ENCODE data around the gene LAMA3. TPM values are rescaled to one million over a fixed set of nuclear protein-coding genes. Genes with fewer than 3 reads are reported as not detected.

Gene LAMA3
- 0.23 TPM for polyA plus RNA-seq (2013, experiment 1 of 2)
- 0.15 TPM for polyA plus RNA-seq (2013, experiment 2 of 2)

DNA sequence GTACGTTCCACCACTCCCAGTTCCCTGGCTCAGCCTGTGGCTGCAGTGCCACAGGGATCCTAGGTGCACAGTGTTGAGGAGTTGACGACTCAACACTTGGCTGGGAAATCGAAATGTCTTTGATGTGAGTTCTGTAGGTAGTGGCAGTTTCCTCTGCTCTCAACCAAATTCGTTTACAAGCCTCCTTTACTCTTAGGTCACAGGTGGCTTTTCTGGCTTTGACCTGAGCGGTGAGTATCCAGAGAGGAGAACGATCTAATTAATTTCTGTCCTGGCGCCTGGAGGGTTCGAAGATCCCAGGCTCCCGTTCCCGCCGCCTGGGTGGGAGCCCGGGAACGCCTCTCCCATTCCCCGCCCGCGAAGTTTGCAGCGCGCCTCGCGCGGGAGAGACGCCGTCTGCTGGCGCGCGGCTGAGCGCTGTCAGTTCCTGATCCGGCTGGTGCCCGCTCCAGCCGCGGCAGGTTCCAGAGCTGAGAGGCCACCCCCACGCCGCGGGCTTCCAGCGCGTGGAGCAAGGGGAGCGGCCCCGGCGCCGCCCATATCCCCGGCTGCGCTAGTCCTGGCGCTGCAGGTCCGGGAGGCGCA, at the start of gene LAMA3:
Gene LAMA3, plus strand, starts transcription at position 423 of the 585 bp plus-strand sequence. CDS start 231 bp downstream, outside the sequence.
- H3K4me1 ChIP-seq (ENCODE audit: control insufficient read depth, insufficient read depth, low read depth, low read length): peaks cover 19% of the 10 kb centered on the region
- no peaks in the 10 kb centered on the region for H3K36me3 ChIP-seq (ENCODE audit: control insufficient read depth in 1 of 2, insufficient read depth in 2 of 2, low read depth in 1 of 2, low read length in 2 of 2)
- no peak within 1 kb of the TSS for H3K14ac ChIP-seq (ENCODE audit: low read length in 2 of 2)
- H4K8ac ChIP-seq (ENCODE audit: low read length): no peak within 1 kb of the TSS
- H3K23ac ChIP-seq (ENCODE audit: low read length in 2 of 2): peak within 1 kb of the TSS in 1 of 2 experiments; percentile 98
- H3K4me2 ChIP-seq (ENCODE audit: low read length, poor library complexity, severe bottlenecking): peak within 1 kb of the TSS; percentile 98
- no peak within 1 kb of the TSS for H2BK12ac ChIP-seq (ENCODE audit: low read length in 2 of 2)
- no peak within 1 kb of the TSS for H3K27ac ChIP-seq (ENCODE audit: low read length, poor library complexity, severe bottlenecking)
- no peaks in the 10 kb centered on the region for H3K79me1 ChIP-seq (replicated peaks; ENCODE audit: low read length, poor library complexity, severe bottlenecking)
- no peak within 1 kb of the TSS for H4K91ac ChIP-seq (ENCODE audit: low read length)
- H3K27me3 ChIP-seq (ENCODE audit: control insufficient read depth in 1 of 2, insufficient read depth in 1 of 2, low read length in 2 of 2): peaks cover 3 to 5% of the 10 kb centered on the region in 2 experiments
- no peak within 1 kb of the TSS for H3K18ac ChIP-seq (ENCODE audit: low read depth in 1 of 2, low read length in 2 of 2)
- 4% methylated on average over 44 of the region's 45 CpGs for WGBS
- H2AK5ac ChIP-seq (ENCODE audit: low read length, severe bottlenecking): no peak within 1 kb of the TSS
- peak; percentile 33 for DNase-seq
- peak within 1 kb of the TSS; percentile 63 for H3K9ac ChIP-seq (ENCODE audit: low read length)
- no peak within 1 kb of the TSS for H2BK120ac ChIP-seq (ENCODE audit: low read depth, low read length)
- H3K4me3 ChIP-seq (ENCODE audit: insufficient read depth in 1 of 2, low read depth in 1 of 2, low read length in 2 of 2): peak within 1 kb of the TSS; percentile 68 to 76
- H3K9me3 ChIP-seq (ENCODE audit: control insufficient read depth, low read length): no peaks in the 10 kb centered on the region
- no peak within 1 kb of the TSS for H2AFZ ChIP-seq (ENCODE audit: low read depth, low read length)
- no peak within 1 kb of the TSS for H2BK5ac ChIP-seq (ENCODE audit: low read depth, low read length, poor library complexity, severe bottlenecking)
- no peak within 1 kb of the TSS for H2BK15ac ChIP-seq (ENCODE audit: low read depth, poor library complexity, severe bottlenecking)
- no peak within 1 kb of the TSS for H3K4ac ChIP-seq (ENCODE audit: low read depth in 1 of 2, low read length in 2 of 2)

- Histone ChIP-seq H2AFZ (ENCODE audit: low read depth, low read length) (no peak overlapping the region), H3K27ac (ENCODE audit: low read length, poor library complexity, severe bottlenecking) (no peak overlapping the region), H3K14ac (ENCODE audit: low read length in 2 of 2) (no peak overlapping the region), H3K79me1 (replicated peaks; ENCODE audit: low read length, poor library complexity, severe bottlenecking) (no peaks in the 10 kb centered on the region), H3K27me3 (ENCODE audit: control insufficient read depth in 1 of 2, insufficient read depth in 1 of 2, low read length in 2 of 2) (peaks cover 0 to 5% of the 10 kb centered on the region in 2 experiments), H3K36me3 (ENCODE audit: control insufficient read depth in 1 of 2, insufficient read depth in 2 of 2, low read depth in 1 of 2, low read length in 2 of 2) (peaks cover 0 to 35% of the 10 kb centered on the region in 2 experiments), H2BK120ac (ENCODE audit: low read depth, low read length) (no peak overlapping the region), H4K91ac (ENCODE audit: low read length) (no peak overlapping the region), H3K4me3 (ENCODE audit: insufficient read depth in 1 of 2, low read depth in 1 of 2, low read length in 2 of 2) (no peak overlapping the region), H3K4me2 (ENCODE audit: low read length, poor library complexity, severe bottlenecking) (no peak overlapping the region), H3K9ac (ENCODE audit: low read length) (no peak overlapping the region), H3K9me3 (ENCODE audit: control insufficient read depth, low read length) (no peaks in the 10 kb centered on the region), H3K23ac (ENCODE audit: low read length in 2 of 2) (no peak overlapping the region), H2BK12ac (ENCODE audit: low read length in 2 of 2) (no peak overlapping the region), H4K8ac (ENCODE audit: low read length) (no peak overlapping the region), H3K18ac (ENCODE audit: low read depth in 1 of 2, low read length in 2 of 2) (no peak overlapping the region), H2BK15ac (ENCODE audit: low read depth, poor library complexity, severe bottlenecking) (no peak overlapping the region), H2BK5ac (ENCODE audit: low read depth, low read length, poor library complexity, severe bottlenecking) (no peak overlapping the region), H3K4ac (ENCODE audit: low read depth in 1 of 2, low read length in 2 of 2) (no peak overlapping the region), H3K4me1 (ENCODE audit: control insufficient read depth, insufficient read depth, low read depth, low read length) (peaks cover 4% of the 10 kb centered on the region), H2AK5ac (ENCODE audit: low read length, severe bottlenecking) (no peak overlapping the region)
- WGBS: 100% methylated on average over 1 of the region's 2 CpGs
- DNase-seq: no peak
Observed at GRCh38 chr18:23640052-23640451, 49.2 kb upstream of the LAMA3 start.

DNA sequence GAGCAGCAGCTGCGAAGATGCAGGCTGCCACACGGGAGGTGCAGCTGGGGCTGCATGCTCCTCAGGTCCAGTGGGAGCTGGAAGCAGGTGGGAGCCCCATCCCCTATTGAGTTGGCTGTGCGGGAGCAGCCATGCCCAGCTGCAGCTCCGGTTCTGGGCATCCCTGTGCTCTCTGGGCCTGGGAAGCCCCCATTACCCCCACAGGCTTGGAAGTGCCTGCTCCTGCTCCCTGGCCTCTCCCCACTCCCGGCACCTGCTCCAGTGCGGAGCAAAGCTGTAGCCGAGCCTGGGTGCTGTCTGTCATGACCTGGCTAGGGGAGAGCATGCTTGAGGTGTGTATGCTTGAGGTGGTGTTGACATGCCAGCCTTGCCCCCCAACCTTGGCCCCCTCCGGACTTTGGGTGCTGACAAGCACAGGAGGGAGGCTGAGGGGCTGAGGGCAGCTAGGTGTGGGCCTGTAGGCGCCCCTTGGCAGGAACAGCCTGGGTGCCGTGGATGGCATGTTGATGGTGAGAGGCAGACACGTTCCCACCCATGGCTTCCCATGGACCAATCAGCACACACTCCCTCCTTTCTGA, 48.0 kb upstream of the LAMA3 start:
- WGBS: 73% methylated on average over 9 of the region's 11 CpGs
- Histone ChIP-seq H3K14ac (ENCODE audit: low read length in 2 of 2) (no peak overlapping the region), H3K4ac (ENCODE audit: low read depth in 1 of 2, low read length in 2 of 2) (no peak overlapping the region), H3K23ac (ENCODE audit: low read length in 2 of 2) (no peak overlapping the region), H3K79me1 (replicated peaks; ENCODE audit: low read length, poor library complexity, severe bottlenecking) (no peaks in the 10 kb centered on the region), H3K9ac (ENCODE audit: low read length) (no peak overlapping the region), H3K27ac (ENCODE audit: low read length, poor library complexity, severe bottlenecking) (no peak overlapping the region), H3K4me2 (ENCODE audit: low read length, poor library complexity, severe bottlenecking) (no peak overlapping the region), H3K27me3 (ENCODE audit: control insufficient read depth in 1 of 2, insufficient read depth in 1 of 2, low read length in 2 of 2) (peaks cover 0 to 5% of the 10 kb centered on the region in 2 experiments), H2AK5ac (ENCODE audit: low read length, severe bottlenecking) (no peak overlapping the region), H3K4me3 (ENCODE audit: insufficient read depth in 1 of 2, low read depth in 1 of 2, low read length in 2 of 2) (no peak overlapping the region), H3K18ac (ENCODE audit: low read depth in 1 of 2, low read length in 2 of 2) (no peak overlapping the region), H3K9me3 (ENCODE audit: control insufficient read depth, low read length) (no peaks in the 10 kb centered on the region), H4K8ac (ENCODE audit: low read length) (no peak overlapping the region), H3K36me3 (ENCODE audit: control insufficient read depth in 1 of 2, insufficient read depth in 2 of 2, low read depth in 1 of 2, low read length in 2 of 2) (peaks cover 0 to 46% of the 10 kb centered on the region in 2 experiments), H2BK12ac (ENCODE audit: low read length in 2 of 2) (no peak overlapping the region), H2BK5ac (ENCODE audit: low read depth, low read length, poor library complexity, severe bottlenecking) (no peak overlapping the region), H2BK15ac (ENCODE audit: low read depth, poor library complexity, severe bottlenecking) (no peak overlapping the region), H2BK120ac (ENCODE audit: low read depth, low read length) (no peak overlapping the region), H4K91ac (ENCODE audit: low read length) (no peak overlapping the region), H3K4me1 (ENCODE audit: control insufficient read depth, insufficient read depth, low read depth, low read length) (no peaks in the 10 kb centered on the region), H2AFZ (ENCODE audit: low read depth, low read length) (no peak overlapping the region)
- DNase-seq: no peak

GRCh38 chr18:23641937-23642666, 47.2 kb upstream of the LAMA3 start:
- H3K27ac ChIP-seq (ENCODE audit: low read length, poor library complexity, severe bottlenecking): no peak overlapping the region
- H3K9me3 ChIP-seq (ENCODE audit: control insufficient read depth, low read length): no peaks in the 10 kb centered on the region
- no peaks in the 10 kb centered on the region for H3K79me1 ChIP-seq (replicated peaks; ENCODE audit: low read length, poor library complexity, severe bottlenecking)
- no peak overlapping the region for H2BK12ac ChIP-seq (ENCODE audit: low read length in 2 of 2)
- H2AK5ac ChIP-seq (ENCODE audit: low read length, severe bottlenecking): no peak overlapping the region
- no peak overlapping the region for H2AFZ ChIP-seq (ENCODE audit: low read depth, low read length)
- H2BK15ac ChIP-seq (ENCODE audit: low read depth, poor library complexity, severe bottlenecking): no peak overlapping the region
- no peak overlapping the region for H4K8ac ChIP-seq (ENCODE audit: low read length)
- H3K36me3 ChIP-seq (ENCODE audit: control insufficient read depth in 1 of 2, insufficient read depth in 2 of 2, low read depth in 1 of 2, low read length in 2 of 2): peaks cover 0 to 54% of the 10 kb centered on the region in 2 experiments
- H3K4me3 ChIP-seq (ENCODE audit: insufficient read depth in 1 of 2, low read depth in 1 of 2, low read length in 2 of 2): no peak overlapping the region
- H3K4me1 ChIP-seq (ENCODE audit: control insufficient read depth, insufficient read depth, low read depth, low read length): no peaks in the 10 kb centered on the region
- H3K18ac ChIP-seq (ENCODE audit: low read depth in 1 of 2, low read length in 2 of 2): no peak overlapping the region
- DNase-seq: no peak
- H3K23ac ChIP-seq (ENCODE audit: low read length in 2 of 2): no peak overlapping the region
- no peak overlapping the region for H3K4me2 ChIP-seq (ENCODE audit: low read length, poor library complexity, severe bottlenecking)
- 92% methylated on average over 11 of the region's 11 CpGs for WGBS
- no peak overlapping the region for H3K9ac ChIP-seq (ENCODE audit: low read length)
- H2BK120ac ChIP-seq (ENCODE audit: low read depth, low read length): no peak overlapping the region
- no peak overlapping the region for H2BK5ac ChIP-seq (ENCODE audit: low read depth, low read length, poor library complexity, severe bottlenecking)
- peaks cover 0 to 5% of the 10 kb centered on the region in 2 experiments for H3K27me3 ChIP-seq (ENCODE audit: control insufficient read depth in 1 of 2, insufficient read depth in 1 of 2, low read length in 2 of 2)
- no peak overlapping the region for H3K14ac ChIP-seq (ENCODE audit: low read length in 2 of 2)
- no peak overlapping the region for H4K91ac ChIP-seq (ENCODE audit: low read length)
- H3K4ac ChIP-seq (ENCODE audit: low read depth in 1 of 2, low read length in 2 of 2): no peak overlapping the region
